ENCODE data around the gene PAPOLA.
A peak's percentile ranks its signal among the peaks of the same experiment; 100 is the strongest.
"Not testable (repeated sequence)": the region's sequence is repeated elsewhere in the genome, so short reads cannot be mapped to it uniquely, and the experiment has no call there.

PAPOLA gene

DNA sequence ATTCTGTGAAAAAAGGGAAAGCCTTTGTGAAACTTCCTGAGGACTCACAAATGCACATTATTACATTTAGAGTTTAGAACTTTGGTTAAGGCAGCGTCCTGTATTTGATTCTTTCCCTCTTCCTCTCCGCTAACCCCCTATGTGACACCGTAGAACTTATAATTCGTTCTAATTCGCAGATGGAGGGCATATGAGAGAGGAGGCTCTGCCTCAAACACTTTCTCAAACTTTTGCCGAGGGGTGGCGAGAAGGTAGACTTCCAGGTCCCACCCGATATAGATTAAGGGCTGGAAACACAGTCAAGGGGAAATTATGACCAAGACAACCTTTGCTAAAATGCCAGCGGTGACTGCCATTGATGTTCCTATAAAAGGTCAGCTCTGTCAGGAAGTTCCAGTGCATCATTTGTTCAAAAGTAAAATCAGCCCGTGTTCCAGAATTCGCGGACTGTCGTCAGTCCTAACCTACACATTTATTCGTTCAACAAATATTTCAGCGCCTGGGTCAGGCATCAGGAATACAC, 904 bp upstream of the PAPOLA start:
- DNase-seq (ENCODE audit: extremely low read depth, low read depth) = no peak
- TF ChIP-seq, protein P1, sequence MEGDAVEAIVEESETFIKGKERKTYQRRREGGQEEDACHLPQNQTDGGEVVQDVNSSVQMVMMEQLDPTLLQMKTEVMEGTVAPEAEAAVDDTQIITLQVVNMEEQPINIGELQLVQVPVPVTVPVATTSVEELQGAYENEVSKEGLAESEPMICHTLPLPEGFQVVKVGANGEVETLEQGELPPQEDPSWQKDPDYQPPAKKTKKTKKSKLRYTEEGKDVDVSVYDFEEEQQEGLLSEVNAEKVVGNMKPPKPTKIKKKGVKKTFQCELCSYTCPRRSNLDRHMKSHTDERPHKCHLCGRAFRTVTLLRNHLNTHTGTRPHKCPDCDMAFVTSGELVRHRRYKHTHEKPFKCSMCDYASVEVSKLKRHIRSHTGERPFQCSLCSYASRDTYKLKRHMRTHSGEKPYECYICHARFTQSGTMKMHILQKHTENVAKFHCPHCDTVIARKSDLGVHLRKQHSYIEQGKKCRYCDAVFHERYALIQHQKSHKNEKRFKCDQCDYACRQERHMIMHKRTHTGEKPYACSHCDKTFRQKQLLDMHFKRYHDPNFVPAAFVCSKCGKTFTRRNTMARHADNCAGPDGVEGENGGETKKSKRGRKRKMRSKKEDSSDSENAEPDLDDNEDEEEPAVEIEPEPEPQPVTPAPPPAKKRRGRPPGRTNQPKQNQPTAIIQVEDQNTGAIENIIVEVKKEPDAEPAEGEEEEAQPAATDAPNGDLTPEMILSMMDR (IDR thresholded peaks at IDR 0.05; ENCODE audit: low read depth, low read length, missing control alignments) = no peak
- H3K4me3 ChIP-seq (replicated peaks; ENCODE audit: low read depth, low read length) = peak overlapping the region; percentile 68

DNA sequence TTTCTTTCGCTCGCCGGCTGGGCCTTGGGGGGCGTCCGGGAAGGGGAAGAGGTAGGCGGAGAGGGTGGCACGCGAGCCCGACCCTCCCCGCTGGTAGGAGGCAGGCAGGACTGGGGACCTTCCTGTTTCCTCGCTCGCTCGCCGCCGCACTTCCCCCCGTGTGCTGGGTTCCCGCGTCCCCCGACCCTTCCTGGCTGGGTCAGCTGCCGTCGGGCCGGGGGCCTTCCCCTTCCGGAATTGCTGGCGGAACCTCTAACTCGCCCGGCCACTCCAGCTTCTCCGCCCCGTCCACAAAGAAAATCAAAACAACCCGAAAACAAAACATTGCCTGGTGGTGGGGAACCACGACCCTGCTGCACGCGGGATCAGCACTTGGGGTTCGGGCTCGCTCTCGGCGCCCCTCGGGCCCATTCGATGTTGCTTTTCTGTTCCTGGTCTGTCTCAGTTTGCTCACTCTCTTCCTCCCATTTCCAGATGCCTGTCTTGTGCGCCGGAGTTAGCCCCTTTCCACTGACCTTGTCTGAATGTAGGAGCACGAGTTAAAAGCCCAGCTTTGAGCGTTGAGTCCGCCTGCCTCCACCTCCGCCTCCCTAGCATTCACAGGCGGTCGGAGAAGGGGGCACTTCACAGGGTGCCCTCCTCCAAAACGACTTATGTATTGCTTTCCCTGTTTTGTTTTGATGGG, 581 bp downstream of the PAPOLA start:
- H3K4me3 ChIP-seq (replicated peaks; ENCODE audit: low read depth, low read length) = peak overlapping the region; percentile 68
- TF ChIP-seq, protein P1 (IDR thresholded peaks at IDR 0.05; ENCODE audit: low read depth, low read length, missing control alignments) = no peak
- no peak for DNase-seq (ENCODE audit: extremely low read depth, low read depth)

DNA sequence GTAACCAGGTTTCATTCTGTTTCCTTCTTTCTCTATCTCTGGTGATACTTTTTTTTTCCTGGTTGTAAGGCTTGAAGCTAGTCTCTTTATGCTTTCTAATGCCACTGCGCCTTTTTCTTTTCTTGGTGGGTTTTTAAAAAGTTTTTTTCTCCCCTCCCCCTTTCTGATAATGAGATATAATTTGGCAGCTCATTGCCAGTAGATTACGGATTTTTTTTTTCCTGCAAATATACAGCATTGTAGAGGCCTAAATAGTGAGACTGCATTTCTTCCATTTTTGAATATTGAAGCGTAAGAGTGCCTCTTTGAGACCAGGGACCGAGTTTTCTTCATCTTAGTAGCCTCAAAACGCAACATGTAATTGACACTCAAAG, 1.1 kb downstream of the PAPOLA start:
- DNase-seq (ENCODE audit: extremely low read depth, low read depth) = no peak
- H3K4me3 ChIP-seq (replicated peaks; ENCODE audit: low read depth, low read length) = peak overlapping the region; percentile 68
- TF ChIP-seq, protein P1 (IDR thresholded peaks at IDR 0.05; ENCODE audit: low read depth, low read length, missing control alignments) = no peak

DNA sequence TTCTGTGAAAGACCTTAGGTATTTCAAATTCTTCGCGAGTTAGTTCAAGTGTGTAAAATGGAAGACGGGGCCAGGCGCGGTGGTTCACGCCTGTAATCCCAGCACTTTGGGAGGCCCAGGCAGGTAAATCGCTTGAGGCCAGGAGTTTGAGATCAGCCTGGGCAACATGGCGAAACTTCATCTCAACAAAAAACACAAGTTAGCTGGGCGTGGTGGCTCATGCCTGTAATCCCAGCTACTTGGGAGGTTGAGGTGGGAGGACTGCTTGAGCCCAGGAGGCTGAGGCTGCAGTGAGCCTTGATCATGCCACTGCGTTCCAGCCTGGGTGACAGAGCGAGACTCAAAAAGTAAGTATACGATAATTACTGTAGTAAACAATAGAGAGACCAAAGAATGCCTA, 2.2 kb downstream of the PAPOLA start:
- not testable (repeated sequence) for DNase-seq (ENCODE audit: extremely low read depth, low read depth)
- peak overlapping the region; percentile 68 for H3K4me3 ChIP-seq (replicated peaks; ENCODE audit: low read depth, low read length)

DNA sequence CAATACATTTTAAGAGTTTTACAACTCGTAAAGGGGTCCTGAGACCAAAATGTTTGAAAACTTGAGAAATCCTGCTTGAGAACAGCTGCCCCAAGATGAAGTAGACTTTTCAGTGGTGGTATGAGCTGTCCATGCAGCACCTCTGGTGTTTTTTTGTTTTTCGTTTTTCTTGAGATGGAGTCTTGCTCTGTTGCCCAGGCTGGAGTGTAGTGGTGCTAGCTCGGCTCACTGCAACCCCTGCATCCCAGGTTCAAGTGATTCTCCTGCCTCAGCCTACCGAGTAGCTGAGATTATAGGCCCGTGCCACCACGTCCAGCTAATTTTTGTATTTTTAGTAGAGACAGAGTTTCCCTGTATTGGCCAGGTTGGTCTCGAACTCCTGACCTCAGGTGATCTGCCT, 5.5 kb downstream of the PAPOLA start:
- TF ChIP-seq, protein P1 (IDR thresholded peaks at IDR 0.05; ENCODE audit: low read depth, low read length, missing control alignments) = no peak
- no peak overlapping the region for H3K4me3 ChIP-seq (replicated peaks; ENCODE audit: low read depth, low read length)
- no peak for DNase-seq (ENCODE audit: extremely low read depth, low read depth)

DNA sequence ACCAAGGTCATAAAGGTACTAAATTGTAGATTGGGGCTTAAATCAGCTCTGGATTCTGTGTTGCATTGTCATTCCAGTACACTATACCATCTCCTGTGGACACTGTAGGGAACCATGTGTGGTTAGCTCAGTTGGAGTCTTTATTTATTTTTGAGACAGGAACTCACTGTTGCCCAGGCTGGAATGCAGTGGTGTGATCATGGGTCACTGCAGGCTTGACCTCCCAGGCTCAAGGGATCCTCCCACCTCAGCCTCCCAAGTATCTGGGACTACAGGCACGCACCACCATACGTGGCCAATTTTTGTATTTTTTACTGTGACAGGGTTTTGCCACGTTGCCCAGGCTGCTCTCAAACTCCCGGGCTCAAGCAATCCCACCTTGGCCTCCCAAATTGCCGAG, 6.7 kb downstream of the PAPOLA start:
- no peak overlapping the region for H3K4me3 ChIP-seq (replicated peaks; ENCODE audit: low read depth, low read length)
- TF ChIP-seq, protein P1 (IDR thresholded peaks at IDR 0.05; ENCODE audit: low read depth, low read length, missing control alignments) = no peak
- DNase-seq (ENCODE audit: extremely low read depth, low read depth) = no peak

DNA sequence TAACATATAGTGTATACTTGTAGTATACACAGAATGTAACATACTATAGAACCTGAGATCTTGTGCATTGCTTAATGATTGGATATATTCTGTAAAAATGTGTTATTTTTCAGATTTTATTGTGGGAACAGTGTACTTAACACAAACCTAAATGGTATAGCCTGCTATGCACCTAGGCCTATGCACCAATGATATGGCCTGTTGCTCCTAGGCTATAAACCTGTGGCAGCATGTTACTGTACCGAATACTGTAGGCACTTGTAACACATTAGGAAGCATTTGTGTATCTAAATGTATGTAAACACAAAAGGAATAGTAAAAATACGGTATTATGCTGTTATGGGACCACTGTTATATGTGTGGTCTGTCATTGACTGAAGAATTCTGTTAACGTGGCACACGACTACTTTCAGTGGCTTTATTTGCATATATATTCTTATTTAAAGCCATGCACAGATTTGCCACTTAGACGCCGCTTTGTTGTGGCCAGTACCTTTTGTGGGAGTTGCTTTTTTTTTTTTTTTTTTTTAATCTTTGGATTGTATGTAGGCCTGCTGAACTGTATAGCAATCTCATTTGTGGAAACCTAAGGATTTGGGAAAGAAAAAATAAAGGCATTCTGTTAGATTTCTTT, 7.4 kb downstream of the PAPOLA start:
- no peak overlapping the region for H3K4me3 ChIP-seq (replicated peaks; ENCODE audit: low read depth, low read length)
- no peak for DNase-seq (ENCODE audit: extremely low read depth, low read depth)
- TF ChIP-seq, protein P1 (IDR thresholded peaks at IDR 0.05; ENCODE audit: low read depth, low read length, missing control alignments) = no peak
